CD4-positive, alpha-beta T cell (primary cell): ENCODE measurements around the gene LIMK2. TPM values are rescaled to one million over a fixed set of nuclear protein-coding genes. Genes with fewer than 3 reads are reported as not detected.

Experiments
- ATAC-seq: fragments of 200-7000 bp; cut with Tn5 transposase; one replicate; pipeline ENCODE4 v1.10.0; 2022; ENCODE audit warnings: mild to moderate bottlenecking; ENCODE audit not compliant: poor library complexity
- CTCF ChIA-PET: fragments of 350-600 bp; sonication (Branson Sonifier 250); formaldehyde crosslinking; loops from one replicate; lab custom pipeline; 2021; ENCODE audit warnings: antibody characterized with exemption, inconsistent platforms; lab: Charles Lee
- POLR2A ChIA-PET: fragments of 350-600 bp; sonication (Branson Sonifier 250); formaldehyde crosslinking; loops from one replicate; lab custom pipeline; 2021; ENCODE audit warnings: antibody characterized with exemption, inconsistent platforms; lab: Charles Lee
- DNase-seq, 14 experiments: peaks; one replicate each; pipeline ENCODE4 v3.0.0-alpha.2; 2013 to 2020; ENCODE audit warnings: mixed read lengths in 2 of 14
- H3K27ac ChIP-seq, 2 donors: one replicate each; pipeline versions ENCODE4 v1.5.1 to v1.7.0; 2013; ENCODE audit warnings: low read length in 2 of 2, low read depth in 1 of 2, mild to moderate bottlenecking in 1 of 2
- H3K27me3 ChIP-seq, 2 experiments: 1 replicate in 1 of 2; 2 replicates in 1 of 2; pipeline versions ENCODE4 v1.6.1 to v1.7.0; 2013; ENCODE audit warnings: low read length in 2 of 2, control low read depth in 1 of 2, mild to moderate bottlenecking in 1 of 2, moderate library complexity in 1 of 2; ENCODE audit not compliant: insufficient read depth in 2 of 2, control insufficient read depth in 1 of 2
- H3K36me3 ChIP-seq: one replicate; pipeline ENCODE4 v1.6.1; 2013; ENCODE audit warnings: low read length, control low read depth; ENCODE audit not compliant: insufficient read depth
- H3K4me1 ChIP-seq: one replicate; pipeline ENCODE4 v1.6.1; 2013; ENCODE audit warnings: low read length, control low read depth; ENCODE audit not compliant: insufficient read depth
- H3K4me3 ChIP-seq: one replicate; pipeline ENCODE4 v1.5.1; 2013; ENCODE audit warnings: mild to moderate bottlenecking, low read length, moderate library complexity
- H3K9me3 ChIP-seq, 2 experiments: 1 replicate in 1 of 2; 2 replicates in 1 of 2; pipeline versions ENCODE4 v1.6.1 to v1.7.0; 2013; ENCODE audit warnings: low read length in 2 of 2, mild to moderate bottlenecking in 2 of 2, control low read depth in 1 of 2, moderate library complexity in 1 of 2; ENCODE audit not compliant: control insufficient read depth in 1 of 2, insufficient read depth in 1 of 2
- H3K27ac Mint-ChIP-seq: one replicate; pipeline ENCODE4 v1.8.0; 2020; ENCODE audit warnings: mixed read lengths
- H3K27me3 Mint-ChIP-seq: one replicate; pipeline ENCODE4 v1.8.0; 2021; ENCODE audit warnings: mixed read lengths
- H3K36me3 Mint-ChIP-seq: one replicate; pipeline ENCODE4 v1.8.0; 2021; ENCODE audit warnings: low read depth, mixed read lengths
- H3K4me1 Mint-ChIP-seq: one replicate; pipeline ENCODE4 v1.8.0; 2021; ENCODE audit warnings: low read depth, mixed read lengths
- H3K4me3 Mint-ChIP-seq: one replicate; pipeline ENCODE4 v1.8.0; 2020; ENCODE audit warnings: mild to moderate bottlenecking, mixed read lengths
- H3K9me3 Mint-ChIP-seq: one replicate; pipeline ENCODE4 v1.8.0; 2020; ENCODE audit warnings: mixed read lengths
- intact Hi-C, 2 experiments: fragments of 100-400 bp; cut with DNase I in 1 of 2; cut with micrococcal nuclease in 1 of 2; formaldehyde crosslinking; loops; one replicate each; pipeline versions ENCODE4 v1.15.1 to v1.9.0; 2023 to 2025; cut with DNase I, micrococcal nuclease
- total RNA-seq, 174 experiments: library from RNA in 2 of 174; stranded (reverse) in 2 of 174; gene quantifications; one replicate each; pipeline ENCODE4 v1.2.3 and lab custom pipeline; 2021 to 2026
- TF ChIP-seq, protein P1 (sequence below): fragments of 200-600 bp; IDR thresholded peaks from one replicate; pipeline ENCODE4 v1.8.0; 2022; ENCODE audit warnings: antibody characterized with exemption, mild to moderate bottlenecking

LIMK2 gene
- total RNA-seq, 2 experiments from 2014 or later: 13.1 to 14.6 TPM

DNA sequence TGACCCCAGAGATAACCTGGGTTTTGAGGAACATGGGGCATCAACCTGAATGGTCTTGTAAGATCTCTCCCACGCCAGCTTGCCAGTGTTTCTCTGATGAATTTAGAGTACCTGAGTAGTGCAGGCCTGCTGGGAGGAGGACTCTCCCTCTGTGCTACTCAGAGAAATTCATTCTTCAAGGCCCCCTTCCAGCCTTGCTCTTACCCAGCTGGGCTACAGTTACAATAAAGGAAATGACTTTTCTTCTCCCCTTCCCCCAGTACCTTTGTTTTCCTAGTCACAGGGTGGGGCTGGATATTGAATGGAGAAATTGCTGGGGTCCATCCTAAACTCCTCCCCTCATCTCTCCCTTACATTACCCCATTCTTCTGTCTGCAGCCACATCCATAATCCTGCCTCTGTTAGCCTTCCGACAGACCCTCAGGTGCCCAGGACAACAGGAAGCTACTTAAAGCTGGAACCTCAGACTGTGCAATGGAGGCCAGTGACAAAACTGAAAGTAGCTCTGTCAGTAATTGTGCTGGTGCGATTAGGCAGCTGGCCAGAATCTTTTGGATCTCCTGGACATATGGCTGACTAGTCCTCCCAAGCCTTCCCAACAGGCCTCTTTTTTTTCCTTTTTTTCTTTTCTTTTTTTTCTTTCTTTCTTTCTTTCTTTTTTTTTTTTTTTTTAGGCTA lies 17.4 kb downstream of the LIMK2 start:
- Mint-ChIP-seq H3K36me3 (peaks cover 41% of the 10 kb centered on the region), H3K4me1 (peaks cover 58% of the 10 kb centered on the region), H3K9me3 (no peaks in the 10 kb centered on the region), H3K27ac (peak overlapping the region; percentile 90), H3K4me3 (peak overlapping the region; percentile 69), H3K27me3 (no peaks in the 10 kb centered on the region)
- peak in 4 of 14 experiments; percentile 28 to 54 (median 49) for DNase-seq
- intact Hi-C loops: loop anchor here (2.0 to 5.0 kb wide), 5 partner anchors 32 to 597 kb away; partner anchors contain the start of gene SELENOM (in 1 of the 2)
- Histone ChIP-seq H3K27ac (peak overlapping the region; percentile 44 to 70), H3K4me1 (peaks cover 28% of the 10 kb centered on the region), H3K36me3 (peaks cover 20% of the 10 kb centered on the region), H3K4me3 (peak overlapping the region; percentile 6), H3K27me3 (no peaks in the 10 kb centered on the region), H3K9me3 (no peaks in the 10 kb centered on the region)
- ChIA-PET POLR2A (interaction anchor here (0.7 to 5.6 kb wide), 11 partner anchors 13 to 261 kb away, joined by 3 to 49 read pairs (median 4); partner anchors contain the start of genes LIMK2, MORC2, RNF185 and SELENOM), CTCF (interaction anchor here (0.9 to 4.1 kb wide), 4 partner anchors 11 to 122 kb away, joined by 3 to 34 read pairs (median 4); partner anchors contain the start of genes LIMK2 and SELENOM)
- TF ChIP-seq, protein P1, sequence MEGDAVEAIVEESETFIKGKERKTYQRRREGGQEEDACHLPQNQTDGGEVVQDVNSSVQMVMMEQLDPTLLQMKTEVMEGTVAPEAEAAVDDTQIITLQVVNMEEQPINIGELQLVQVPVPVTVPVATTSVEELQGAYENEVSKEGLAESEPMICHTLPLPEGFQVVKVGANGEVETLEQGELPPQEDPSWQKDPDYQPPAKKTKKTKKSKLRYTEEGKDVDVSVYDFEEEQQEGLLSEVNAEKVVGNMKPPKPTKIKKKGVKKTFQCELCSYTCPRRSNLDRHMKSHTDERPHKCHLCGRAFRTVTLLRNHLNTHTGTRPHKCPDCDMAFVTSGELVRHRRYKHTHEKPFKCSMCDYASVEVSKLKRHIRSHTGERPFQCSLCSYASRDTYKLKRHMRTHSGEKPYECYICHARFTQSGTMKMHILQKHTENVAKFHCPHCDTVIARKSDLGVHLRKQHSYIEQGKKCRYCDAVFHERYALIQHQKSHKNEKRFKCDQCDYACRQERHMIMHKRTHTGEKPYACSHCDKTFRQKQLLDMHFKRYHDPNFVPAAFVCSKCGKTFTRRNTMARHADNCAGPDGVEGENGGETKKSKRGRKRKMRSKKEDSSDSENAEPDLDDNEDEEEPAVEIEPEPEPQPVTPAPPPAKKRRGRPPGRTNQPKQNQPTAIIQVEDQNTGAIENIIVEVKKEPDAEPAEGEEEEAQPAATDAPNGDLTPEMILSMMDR: no peak
- ATAC-seq: peak; percentile 43

DNA sequence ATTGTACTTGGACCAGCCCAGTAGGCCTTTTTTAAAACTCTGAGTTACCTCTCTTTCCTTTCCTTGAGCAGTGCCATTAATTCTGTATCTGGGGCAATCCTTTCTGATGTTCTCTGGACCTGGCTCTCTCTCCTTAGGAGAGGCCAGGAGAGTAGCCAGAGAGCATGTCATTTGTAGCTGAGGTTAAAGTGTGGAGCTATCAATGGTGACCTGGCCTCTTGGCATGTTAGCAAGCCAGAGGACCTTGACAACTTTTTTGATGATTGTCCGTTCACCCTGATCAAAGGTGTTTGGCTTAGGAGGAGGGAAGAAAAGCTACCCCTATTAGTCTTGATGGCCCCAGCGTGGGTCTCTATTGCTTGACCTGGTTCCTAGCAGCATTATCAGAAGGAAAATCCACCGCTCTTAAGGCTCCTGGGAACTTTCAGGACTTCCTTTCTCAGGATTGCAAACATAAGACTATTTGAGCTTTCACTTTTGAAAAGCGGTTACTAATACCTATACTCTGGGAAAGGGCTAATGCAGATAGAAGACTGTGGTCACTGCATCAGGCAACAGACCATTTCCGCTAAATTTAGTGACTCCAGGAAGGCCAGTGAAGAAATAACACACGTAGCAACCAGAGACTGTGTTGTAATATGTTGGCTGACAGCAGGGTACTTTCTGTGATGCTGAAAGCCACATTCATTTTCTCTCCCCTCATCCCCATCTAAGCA lies 18.2 kb downstream of the LIMK2 start:
- peak in 3 of 14 experiments; percentile 30 to 67 (median 56) for DNase-seq
- CTCF ChIA-PET: interaction anchor here (1.5 to 4.1 kb wide), 3 partner anchors 18 to 122 kb away, joined by 4 to 34 read pairs (median 7); partner anchors contain the start of gene LIMK2
- Mint-ChIP-seq H3K27me3 (no peaks in the 10 kb centered on the region), H3K27ac (peak overlapping the region; percentile 90), H3K4me1 (peaks cover 61% of the 10 kb centered on the region), H3K9me3 (no peaks in the 10 kb centered on the region), H3K36me3 (peaks cover 44% of the 10 kb centered on the region), H3K4me3 (peak overlapping the region; percentile 49)
- POLR2A ChIA-PET: interaction anchor here (0.7 to 5.6 kb wide), 8 partner anchors 13 to 261 kb away, joined by 3 to 49 read pairs (median 4); partner anchors contain the start of genes LIMK2, MORC2, RNF185 and SELENOM
- H3K36me3 ChIP-seq: peaks cover 20% of the 10 kb centered on the region
- intact Hi-C loops: loop anchor here (2.0 to 5.0 kb wide), 5 partner anchors 33 to 598 kb away; partner anchors contain the start of gene SELENOM (in 1 of the 2)
- peak overlapping the region; percentile 6 for H3K4me3 ChIP-seq
- no peaks in the 10 kb centered on the region for H3K27me3 ChIP-seq
- TF ChIP-seq, protein P1: no peak
- peaks cover 28% of the 10 kb centered on the region for H3K4me1 ChIP-seq
- no peak for ATAC-seq
- H3K27ac ChIP-seq: peak overlapping the region; percentile 44 to 70
- no peaks in the 10 kb centered on the region for H3K9me3 ChIP-seq
